ENCODE measurements around the gene ZNF224. TPM values are rescaled to one million over a fixed set of nuclear protein-coding genes. Genes with fewer than 3 reads are reported as not detected.

Gene ZNF224
- total RNA-seq, 1 experiment from 2014 or later: 5.6 TPM

DNA sequence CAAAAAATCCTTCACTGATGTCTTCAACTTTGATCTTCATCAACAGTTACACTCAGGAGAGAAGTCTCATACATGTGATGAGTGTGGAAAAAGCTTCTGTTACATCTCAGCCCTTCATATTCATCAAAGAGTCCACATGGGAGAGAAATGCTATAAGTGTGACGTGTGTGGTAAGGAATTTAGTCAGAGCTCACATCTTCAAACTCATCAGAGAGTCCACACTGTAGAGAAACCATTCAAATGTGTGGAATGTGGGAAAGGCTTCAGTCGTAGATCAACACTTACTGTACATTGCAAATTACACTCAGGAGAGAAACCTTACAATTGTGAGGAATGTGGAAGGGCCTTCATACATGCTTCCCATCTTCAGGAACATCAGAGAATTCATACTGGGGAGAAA lies 62.3 kb downstream of the ZNF224 start:
- Histone ChIP-seq H3K9me2 (replicated peaks; ENCODE audit: low read length) (no peaks in the 10 kb centered on the region), H3F3A (ENCODE audit: low read length, unreplicated experiment) (no peaks in the 10 kb centered on the region), H3K4me2 (ENCODE audit: low read length) (no peak overlapping the region), H3K27ac (ENCODE audit: low read length) (no peak overlapping the region), H3K79me2 (ENCODE audit: low read length) (no peaks in the 10 kb centered on the region), H3K36me3 (ENCODE audit: low read depth, low read length) (peaks cover 43% of the 10 kb centered on the region), H3K4me1 (ENCODE audit: insufficient read depth, low read length) (no peaks in the 10 kb centered on the region), H3K9ac (ENCODE audit: low read length) (no peak overlapping the region), H4K20me1 (ENCODE audit: low read length) (no peaks in the 10 kb centered on the region), H3K27me3 (ENCODE audit: low read length) (no peaks in the 10 kb centered on the region), H2AFZ (ENCODE audit: low read length) (no peak overlapping the region), H3K9me3 (ENCODE audit: low read length) (peaks cover 14% of the 10 kb centered on the region), H3K4me3 (ENCODE audit: low read length) (peak overlapping the region; percentile 3; the same call in 1 of the 2 replicates)
- TSS peak; percentile 19 for BruUV-seq (replicated peaks)
- intact Hi-C loops (cut with micrococcal nuclease): no loop called here
- ATAC-seq: no peak
- DNase-seq: no peak
- CTCF ChIA-PET: no interaction called here
- POLR2A ChIA-PET (ENCODE audit: unreplicated experiment): no interaction called here
- TF ChIP-seq, protein P1, sequence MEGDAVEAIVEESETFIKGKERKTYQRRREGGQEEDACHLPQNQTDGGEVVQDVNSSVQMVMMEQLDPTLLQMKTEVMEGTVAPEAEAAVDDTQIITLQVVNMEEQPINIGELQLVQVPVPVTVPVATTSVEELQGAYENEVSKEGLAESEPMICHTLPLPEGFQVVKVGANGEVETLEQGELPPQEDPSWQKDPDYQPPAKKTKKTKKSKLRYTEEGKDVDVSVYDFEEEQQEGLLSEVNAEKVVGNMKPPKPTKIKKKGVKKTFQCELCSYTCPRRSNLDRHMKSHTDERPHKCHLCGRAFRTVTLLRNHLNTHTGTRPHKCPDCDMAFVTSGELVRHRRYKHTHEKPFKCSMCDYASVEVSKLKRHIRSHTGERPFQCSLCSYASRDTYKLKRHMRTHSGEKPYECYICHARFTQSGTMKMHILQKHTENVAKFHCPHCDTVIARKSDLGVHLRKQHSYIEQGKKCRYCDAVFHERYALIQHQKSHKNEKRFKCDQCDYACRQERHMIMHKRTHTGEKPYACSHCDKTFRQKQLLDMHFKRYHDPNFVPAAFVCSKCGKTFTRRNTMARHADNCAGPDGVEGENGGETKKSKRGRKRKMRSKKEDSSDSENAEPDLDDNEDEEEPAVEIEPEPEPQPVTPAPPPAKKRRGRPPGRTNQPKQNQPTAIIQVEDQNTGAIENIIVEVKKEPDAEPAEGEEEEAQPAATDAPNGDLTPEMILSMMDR (conservative IDR thresholded peaks at IDR 0.05; ENCODE audit: low read depth, low read length): no peak
- no peak for TF ChIP-seq EZH2 (IDR thresholded peaks at IDR 0.05; ENCODE audit: low read length, unreplicated experiment)

Other genes with a start within 250 kb of the ZNF224 start
- gene ZNF404, start 210.4 kb upstream of the ZNF224 start, total RNA-seq (2014; rRNA removed): 0.46 TPM in 1 of 2 replicates, not detected in the other
- gene ZNF45, start 159.1 kb upstream of the ZNF224 start, total RNA-seq (2014; rRNA removed): 5.8 and 7.8 TPM in 2 replicates
- gene ZNF221, start 143.1 kb upstream of the ZNF224 start, total RNA-seq (2014; rRNA removed): 0.55 and 2.1 TPM in 2 replicates
- gene ZNF155, start 110.2 kb upstream of the ZNF224 start, total RNA-seq (2014; rRNA removed): 3.1 and 4.4 TPM in 2 replicates
- 0.52 and 1.0 TPM in 2 replicates for gene ZNF230, start 91.4 kb upstream of the ZNF224 start, total RNA-seq (2014; rRNA removed)
- 0.95 and 2.0 TPM in 2 replicates for gene ZNF222, start 69.0 kb upstream of the ZNF224 start, total RNA-seq (2014; rRNA removed)
- not detected in 2 replicates for gene ZNF223, start 42.3 kb upstream of the ZNF224 start, total RNA-seq (2014; rRNA removed)
- gene ZNF284, start 22.2 kb upstream of the ZNF224 start, total RNA-seq (2014; rRNA removed): 0.69 and 0.81 TPM in 2 replicates
- 0.46 and 1.6 TPM in 2 replicates for gene ZNF225, start 19.0 kb downstream of the ZNF224 start, total RNA-seq (2014; rRNA removed)
- gene ZNF234, start 47.2 kb downstream of the ZNF224 start, total RNA-seq (2014; rRNA removed): 1.3 and 1.6 TPM in 2 replicates
- gene ZNF226, start 70.7 kb downstream of the ZNF224 start, total RNA-seq (2014; rRNA removed): 4.8 and 6.0 TPM in 2 replicates
- 4.9 and 8.7 TPM in 2 replicates for gene ZNF227, start 118.2 kb downstream of the ZNF224 start, total RNA-seq (2014; rRNA removed)
- gene ZNF233, start 165.5 kb downstream of the ZNF224 start, total RNA-seq (2014; rRNA removed): 0.69 and 0.73 TPM in 2 replicates
- 0.92 and 1.0 TPM in 2 replicates for gene ZNF235, start 210.7 kb downstream of the ZNF224 start, total RNA-seq (2014; rRNA removed)